Neural cell (in vitro differentiated cells): ENCODE results near the gene PML. TPM values are rescaled to one million over a fixed set of nuclear protein-coding genes. Genes with fewer than 3 reads are reported as not detected.

Experiments
- H2AFZ ChIP-seq: fragments of 200-600, 300-800 bp; sonication (generic), shearing (Covaris generic); 2 replicates; pipeline ENCODE4 v1.6.0; 2014; ENCODE audit warnings: low read depth, mild to moderate bottlenecking, antibody characterized with exemption, low read length, moderate library complexity
- H3F3A ChIP-seq: fragments of 200-600 bp; shearing (Covaris generic); 2 replicates; pipeline ENCODE4 v1.6.1; 2016; ENCODE audit warnings: mild to moderate bottlenecking, moderate library complexity, mixed read lengths, antibody characterized with exemption, low read length; ENCODE audit not compliant: insufficient read depth, poor library complexity, severe bottlenecking
- H3K27ac ChIP-seq: fragments of 200-600, 300-800 bp; sonication (generic), shearing (Covaris generic); 2 replicates; pipeline ENCODE4 v1.5.1; 2014; ENCODE audit warnings: mild to moderate bottlenecking, low read length, moderate library complexity
- H3K27me3 ChIP-seq: fragments of 300-800, 200-600 bp; sonication (generic), shearing (Covaris generic); 2 replicates; pipeline ENCODE4 v1.6.0; 2014; ENCODE audit warnings: mild to moderate bottlenecking, low read depth, low read length, moderate library complexity; ENCODE audit not compliant: insufficient read depth
- H3K36me3 ChIP-seq: fragments of 300-800, 200-600 bp; sonication (generic), shearing (Covaris generic); 2 replicates; pipeline ENCODE4 v1.5.1; 2014; ENCODE audit warnings: mild to moderate bottlenecking, antibody characterized with exemption, low read length, moderate library complexity; ENCODE audit not compliant: insufficient read depth
- H3K4me2 ChIP-seq: fragments of 300-800, 200-600 bp; sonication (generic), shearing (Covaris generic); 2 replicates; pipeline ENCODE4 v1.6.0; 2014; ENCODE audit warnings: mild to moderate bottlenecking, low read length
- H3K4me3 ChIP-seq: fragments of 300-800, 200-600 bp; sonication (generic), shearing (Covaris generic); 2 replicates; pipeline ENCODE4 v1.5.1; 2014; ENCODE audit warnings: mild to moderate bottlenecking, low read length, moderate library complexity
- H3K79me2 ChIP-seq: fragments of 200-600 bp; shearing (Covaris generic); replicated peaks from 2 replicates; pipeline ENCODE4 v1.6.0; 2014; ENCODE audit warnings: mild to moderate bottlenecking, low read length, moderate library complexity; ENCODE audit not compliant: insufficient read depth
- H3K9ac ChIP-seq: fragments of 300-800, 200-600 bp; sonication (generic), shearing (Covaris generic); 2 replicates; pipeline ENCODE4 v1.6.1; 2016; ENCODE audit warnings: mild to moderate bottlenecking, low read length, mixed read lengths
- H3K9me2 ChIP-seq: fragments of 200-600 bp; shearing (Covaris generic); 2 replicates; pipeline ENCODE4 v1.6.1; 2016; ENCODE audit warnings: mild to moderate bottlenecking, low read length, mixed read lengths; ENCODE audit not compliant: insufficient read depth
- H3K9me3 ChIP-seq: fragments of 200-600, 300-800 bp; sonication (generic), shearing (Covaris generic); 2 replicates; pipeline ENCODE4 v1.6.1; 2016; ENCODE audit warnings: mild to moderate bottlenecking, mixed run types, low read length, moderate library complexity, mixed read lengths
- H4K20me1 ChIP-seq: fragments of 200-600 bp; shearing (Covaris generic); 2 replicates; pipeline ENCODE4 v1.6.1; 2016; ENCODE audit warnings: mild to moderate bottlenecking, mixed run types; ENCODE audit not compliant: insufficient read depth
- CTCF ChIP-seq: fragments of 450-650 bp; IDR thresholded peaks from 2 replicates; pipeline ENCODE4 v1.5.1; 2014; ENCODE audit warnings: antibody characterized with exemption, mild to moderate bottlenecking, moderate library complexity; ENCODE audit not compliant: poor library complexity, severe bottlenecking
- EP300 ChIP-seq: fragments of 450-650 bp; conservative IDR thresholded peaks from 2 replicates; pipeline ENCODE4 v1.6.1; 2014; ENCODE audit warnings: antibody characterized with exemption, mild to moderate bottlenecking, moderate library complexity; ENCODE audit not compliant: poor library complexity, severe bottlenecking
- EZH2 ChIP-seq: fragments of 200-600, 300-800 bp; shearing (Covaris generic), sonication (generic); IDR thresholded peaks from 2 replicates; pipeline ENCODE4 v1.6.1; 2014; ENCODE audit warnings: antibody characterized with exemption, low read length, borderline replicate concordance, mild to moderate bottlenecking; ENCODE audit not compliant: insufficient read depth, poor library complexity, severe bottlenecking
- MXI1 ChIP-seq: fragments of 450-650 bp; conservative IDR thresholded peaks from 2 replicates; pipeline ENCODE4 v1.6.1; 2014; ENCODE audit warnings: antibody characterized with exemption, mild to moderate bottlenecking; ENCODE audit not compliant: poor library complexity, severe bottlenecking
- POLR2AphosphoS5 ChIP-seq: IDR thresholded peaks from 2 replicates; pipeline ENCODE4 v1.6.1; 2012
- RAD21 ChIP-seq: fragments of 450-650 bp; conservative IDR thresholded peaks from 2 replicates; pipeline ENCODE4 v1.6.1; 2014; ENCODE audit warnings: antibody characterized with exemption, mild to moderate bottlenecking, moderate library complexity
- SMC3 ChIP-seq: fragments of 450-650 bp; conservative IDR thresholded peaks from 2 replicates; pipeline ENCODE4 v1.6.1; 2014; ENCODE audit warnings: antibody characterized with exemption, mild to moderate bottlenecking, moderate library complexity; ENCODE audit not compliant: poor library complexity
- TAF1 ChIP-seq: IDR thresholded peaks from 2 replicates; pipeline ENCODE4 v1.6.1; 2012; ENCODE audit warnings: low read depth
- polyA plus RNA-seq: library from polyadenylated mRNA; depleted of rRNA; stranded (reverse); fragments of >200 nt; gene quantifications from 2 replicates; pipeline ENCODE4 v1.2.3, GENCODE V29; 2014
- TF ChIP-seq, protein P1 (sequence below): IDR thresholded peaks from 2 replicates; pipeline ENCODE4 v1.6.1; 2012; ENCODE audit warnings: borderline replicate concordance

PML gene
- polyA plus RNA-seq, 1 donor from 2014 or later, result 4.7 TPM

- H3K36me3 ChIP-seq, result no peaks in the 10 kb centered on the region
- no peaks in the 10 kb centered on the region for H3K79me2 ChIP-seq
- H3K9me2 ChIP-seq, result no peaks in the 10 kb centered on the region
- no peaks in the 10 kb centered on the region for H3K9me3 ChIP-seq
- H3K9ac ChIP-seq, result no peak overlapping the region
- TF ChIP-seq RAD21, result no peak
- no peak overlapping the region for H2AFZ ChIP-seq
- no peak overlapping the region for H3K27ac ChIP-seq
- H3K27me3 ChIP-seq, result no peaks in the 10 kb centered on the region
- no peak overlapping the region for H3K4me3 ChIP-seq
- no peaks in the 10 kb centered on the region for H3F3A ChIP-seq
- no peaks in the 10 kb centered on the region for H4K20me1 ChIP-seq
- H3K4me2 ChIP-seq, result no peak overlapping the region
Observed at GRCh38 chr15:73983211-73983727, 11.2 kb upstream of the PML start.

DNA sequence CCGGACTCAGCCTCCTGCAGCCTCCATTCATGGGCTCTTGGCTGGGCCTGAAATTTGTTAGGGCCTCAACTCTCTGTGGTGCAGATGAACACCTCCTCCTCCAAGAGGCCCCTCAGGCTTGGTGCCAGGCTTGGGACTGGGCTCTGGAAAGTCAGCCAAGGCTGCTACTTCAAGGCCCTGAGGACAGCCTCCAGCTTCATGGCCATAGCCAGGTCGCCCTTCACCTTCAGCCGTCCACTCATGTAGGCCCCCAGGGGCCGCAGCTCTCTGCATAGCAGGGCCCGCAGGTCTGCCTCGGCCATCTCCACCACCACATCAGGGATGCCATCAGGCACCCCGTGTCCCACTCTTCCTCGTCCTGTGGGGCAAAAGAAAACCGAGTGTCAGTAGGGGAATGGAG, 10.7 kb upstream of the PML start:
- Histone ChIP-seq H3K79me2 (no peaks in the 10 kb centered on the region), H3K9ac (no peak overlapping the region), H4K20me1 (no peaks in the 10 kb centered on the region), H3K36me3 (no peaks in the 10 kb centered on the region), H3F3A (no peaks in the 10 kb centered on the region), H3K27ac (no peak overlapping the region), H3K9me3 (no peaks in the 10 kb centered on the region), H3K27me3 (no peaks in the 10 kb centered on the region), H2AFZ (no peak overlapping the region), H3K9me2 (no peaks in the 10 kb centered on the region), H3K4me3 (no peak overlapping the region), H3K4me2 (no peak overlapping the region)
- TF ChIP-seq RAD21 (no peak), POLR2AphosphoS5 (no peak), EP300 (no peak), SMC3 (no peak), CTCF (no peak), TAF1 (no peak)
- TF ChIP-seq, protein P1, sequence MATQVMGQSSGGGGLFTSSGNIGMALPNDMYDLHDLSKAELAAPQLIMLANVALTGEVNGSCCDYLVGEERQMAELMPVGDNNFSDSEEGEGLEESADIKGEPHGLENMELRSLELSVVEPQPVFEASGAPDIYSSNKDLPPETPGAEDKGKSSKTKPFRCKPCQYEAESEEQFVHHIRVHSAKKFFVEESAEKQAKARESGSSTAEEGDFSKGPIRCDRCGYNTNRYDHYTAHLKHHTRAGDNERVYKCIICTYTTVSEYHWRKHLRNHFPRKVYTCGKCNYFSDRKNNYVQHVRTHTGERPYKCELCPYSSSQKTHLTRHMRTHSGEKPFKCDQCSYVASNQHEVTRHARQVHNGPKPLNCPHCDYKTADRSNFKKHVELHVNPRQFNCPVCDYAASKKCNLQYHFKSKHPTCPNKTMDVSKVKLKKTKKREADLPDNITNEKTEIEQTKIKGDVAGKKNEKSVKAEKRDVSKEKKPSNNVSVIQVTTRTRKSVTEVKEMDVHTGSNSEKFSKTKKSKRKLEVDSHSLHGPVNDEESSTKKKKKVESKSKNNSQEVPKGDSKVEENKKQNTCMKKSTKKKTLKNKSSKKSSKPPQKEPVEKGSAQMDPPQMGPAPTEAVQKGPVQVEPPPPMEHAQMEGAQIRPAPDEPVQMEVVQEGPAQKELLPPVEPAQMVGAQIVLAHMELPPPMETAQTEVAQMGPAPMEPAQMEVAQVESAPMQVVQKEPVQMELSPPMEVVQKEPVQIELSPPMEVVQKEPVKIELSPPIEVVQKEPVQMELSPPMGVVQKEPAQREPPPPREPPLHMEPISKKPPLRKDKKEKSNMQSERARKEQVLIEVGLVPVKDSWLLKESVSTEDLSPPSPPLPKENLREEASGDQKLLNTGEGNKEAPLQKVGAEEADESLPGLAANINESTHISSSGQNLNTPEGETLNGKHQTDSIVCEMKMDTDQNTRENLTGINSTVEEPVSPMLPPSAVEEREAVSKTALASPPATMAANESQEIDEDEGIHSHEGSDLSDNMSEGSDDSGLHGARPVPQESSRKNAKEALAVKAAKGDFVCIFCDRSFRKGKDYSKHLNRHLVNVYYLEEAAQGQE, result no peak

DNA sequence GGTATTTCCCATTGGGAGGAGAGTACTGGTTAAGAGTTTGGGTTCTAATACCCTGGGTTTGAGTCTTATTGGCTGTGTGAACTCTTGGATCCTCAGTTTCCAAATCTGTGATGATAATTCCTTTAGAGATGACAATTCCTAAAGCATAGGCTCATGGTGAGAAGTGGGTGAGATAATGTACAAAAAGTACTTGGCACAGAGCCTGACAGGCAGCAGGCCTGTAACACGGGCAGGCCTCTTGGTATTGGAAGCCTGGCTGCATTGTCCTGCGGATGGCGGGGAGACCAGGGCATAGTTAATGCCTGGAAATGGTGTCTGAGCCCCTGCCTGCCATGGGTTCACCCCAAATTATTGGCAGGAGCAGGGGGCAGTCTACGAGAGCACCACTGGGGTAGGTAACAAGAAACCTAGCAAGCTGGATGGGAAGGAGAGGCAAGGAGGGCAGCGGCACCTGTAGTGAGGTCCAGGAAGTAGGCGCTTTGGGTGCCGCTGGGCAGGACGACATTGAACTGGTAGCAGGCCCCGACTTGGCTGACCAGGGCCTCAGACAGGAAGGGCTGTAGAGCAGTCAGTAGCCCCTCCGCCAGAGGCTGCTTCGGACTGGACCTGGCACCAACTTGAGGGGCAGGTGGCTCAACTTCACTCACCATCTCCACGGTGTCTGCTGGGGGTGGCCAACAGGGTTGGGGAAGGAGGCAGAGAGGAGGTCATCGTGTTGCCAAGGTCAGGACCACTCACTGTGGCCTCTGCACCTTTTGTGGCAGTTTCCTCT, 10.1 kb upstream of the PML start:
- Histone ChIP-seq H3K9ac (no peak overlapping the region), H3K36me3 (no peaks in the 10 kb centered on the region), H3K9me2 (no peaks in the 10 kb centered on the region), H3K27me3 (no peaks in the 10 kb centered on the region), H3K79me2 (no peaks in the 10 kb centered on the region), H3K9me3 (no peaks in the 10 kb centered on the region), H3K27ac (no peak overlapping the region), H3K4me3 (no peak overlapping the region), H3F3A (no peaks in the 10 kb centered on the region), H2AFZ (no peak overlapping the region), H4K20me1 (no peaks in the 10 kb centered on the region), H3K4me2 (no peak overlapping the region)
- TF ChIP-seq SMC3 (no peak), CTCF (no peak), RAD21 (no peak), POLR2AphosphoS5 (no peak), EZH2 (no peak), MXI1 (no peak), TAF1 (no peak), EP300 (no peak)
- TF ChIP-seq, protein P1, result no peak
